ENCODE measurements around the gene C4BPA. TPM values are rescaled to one million over a fixed set of nuclear protein-coding genes. Genes with fewer than 3 reads are reported as not detected.

C4BPA gene
- total and polyA plus RNA-seq, 2 of the 8 experiments (the other 6 are each of a cell fraction or from before 2014, with no cell fraction given) = not detected

DNA sequence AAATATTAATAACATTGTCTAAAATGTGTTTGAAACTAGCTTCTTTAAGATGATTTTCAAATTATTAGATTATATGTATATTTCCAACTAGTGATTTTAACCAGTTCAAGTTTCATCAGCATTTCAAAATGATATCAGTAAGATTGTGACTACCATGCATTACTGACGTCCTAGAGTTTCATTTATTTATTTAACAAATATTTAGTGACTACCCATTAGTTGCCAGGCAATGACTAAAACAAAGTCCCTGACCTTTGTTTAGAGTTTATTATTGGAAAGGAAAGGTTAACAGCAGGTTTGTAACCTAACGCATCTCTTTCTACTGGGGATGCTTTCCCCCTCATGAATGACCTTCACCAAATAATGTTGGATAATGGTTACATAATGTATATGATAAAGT lies 22.9 kb upstream of the C4BPA start (continued):
- TF ChIP-seq, protein P1, sequence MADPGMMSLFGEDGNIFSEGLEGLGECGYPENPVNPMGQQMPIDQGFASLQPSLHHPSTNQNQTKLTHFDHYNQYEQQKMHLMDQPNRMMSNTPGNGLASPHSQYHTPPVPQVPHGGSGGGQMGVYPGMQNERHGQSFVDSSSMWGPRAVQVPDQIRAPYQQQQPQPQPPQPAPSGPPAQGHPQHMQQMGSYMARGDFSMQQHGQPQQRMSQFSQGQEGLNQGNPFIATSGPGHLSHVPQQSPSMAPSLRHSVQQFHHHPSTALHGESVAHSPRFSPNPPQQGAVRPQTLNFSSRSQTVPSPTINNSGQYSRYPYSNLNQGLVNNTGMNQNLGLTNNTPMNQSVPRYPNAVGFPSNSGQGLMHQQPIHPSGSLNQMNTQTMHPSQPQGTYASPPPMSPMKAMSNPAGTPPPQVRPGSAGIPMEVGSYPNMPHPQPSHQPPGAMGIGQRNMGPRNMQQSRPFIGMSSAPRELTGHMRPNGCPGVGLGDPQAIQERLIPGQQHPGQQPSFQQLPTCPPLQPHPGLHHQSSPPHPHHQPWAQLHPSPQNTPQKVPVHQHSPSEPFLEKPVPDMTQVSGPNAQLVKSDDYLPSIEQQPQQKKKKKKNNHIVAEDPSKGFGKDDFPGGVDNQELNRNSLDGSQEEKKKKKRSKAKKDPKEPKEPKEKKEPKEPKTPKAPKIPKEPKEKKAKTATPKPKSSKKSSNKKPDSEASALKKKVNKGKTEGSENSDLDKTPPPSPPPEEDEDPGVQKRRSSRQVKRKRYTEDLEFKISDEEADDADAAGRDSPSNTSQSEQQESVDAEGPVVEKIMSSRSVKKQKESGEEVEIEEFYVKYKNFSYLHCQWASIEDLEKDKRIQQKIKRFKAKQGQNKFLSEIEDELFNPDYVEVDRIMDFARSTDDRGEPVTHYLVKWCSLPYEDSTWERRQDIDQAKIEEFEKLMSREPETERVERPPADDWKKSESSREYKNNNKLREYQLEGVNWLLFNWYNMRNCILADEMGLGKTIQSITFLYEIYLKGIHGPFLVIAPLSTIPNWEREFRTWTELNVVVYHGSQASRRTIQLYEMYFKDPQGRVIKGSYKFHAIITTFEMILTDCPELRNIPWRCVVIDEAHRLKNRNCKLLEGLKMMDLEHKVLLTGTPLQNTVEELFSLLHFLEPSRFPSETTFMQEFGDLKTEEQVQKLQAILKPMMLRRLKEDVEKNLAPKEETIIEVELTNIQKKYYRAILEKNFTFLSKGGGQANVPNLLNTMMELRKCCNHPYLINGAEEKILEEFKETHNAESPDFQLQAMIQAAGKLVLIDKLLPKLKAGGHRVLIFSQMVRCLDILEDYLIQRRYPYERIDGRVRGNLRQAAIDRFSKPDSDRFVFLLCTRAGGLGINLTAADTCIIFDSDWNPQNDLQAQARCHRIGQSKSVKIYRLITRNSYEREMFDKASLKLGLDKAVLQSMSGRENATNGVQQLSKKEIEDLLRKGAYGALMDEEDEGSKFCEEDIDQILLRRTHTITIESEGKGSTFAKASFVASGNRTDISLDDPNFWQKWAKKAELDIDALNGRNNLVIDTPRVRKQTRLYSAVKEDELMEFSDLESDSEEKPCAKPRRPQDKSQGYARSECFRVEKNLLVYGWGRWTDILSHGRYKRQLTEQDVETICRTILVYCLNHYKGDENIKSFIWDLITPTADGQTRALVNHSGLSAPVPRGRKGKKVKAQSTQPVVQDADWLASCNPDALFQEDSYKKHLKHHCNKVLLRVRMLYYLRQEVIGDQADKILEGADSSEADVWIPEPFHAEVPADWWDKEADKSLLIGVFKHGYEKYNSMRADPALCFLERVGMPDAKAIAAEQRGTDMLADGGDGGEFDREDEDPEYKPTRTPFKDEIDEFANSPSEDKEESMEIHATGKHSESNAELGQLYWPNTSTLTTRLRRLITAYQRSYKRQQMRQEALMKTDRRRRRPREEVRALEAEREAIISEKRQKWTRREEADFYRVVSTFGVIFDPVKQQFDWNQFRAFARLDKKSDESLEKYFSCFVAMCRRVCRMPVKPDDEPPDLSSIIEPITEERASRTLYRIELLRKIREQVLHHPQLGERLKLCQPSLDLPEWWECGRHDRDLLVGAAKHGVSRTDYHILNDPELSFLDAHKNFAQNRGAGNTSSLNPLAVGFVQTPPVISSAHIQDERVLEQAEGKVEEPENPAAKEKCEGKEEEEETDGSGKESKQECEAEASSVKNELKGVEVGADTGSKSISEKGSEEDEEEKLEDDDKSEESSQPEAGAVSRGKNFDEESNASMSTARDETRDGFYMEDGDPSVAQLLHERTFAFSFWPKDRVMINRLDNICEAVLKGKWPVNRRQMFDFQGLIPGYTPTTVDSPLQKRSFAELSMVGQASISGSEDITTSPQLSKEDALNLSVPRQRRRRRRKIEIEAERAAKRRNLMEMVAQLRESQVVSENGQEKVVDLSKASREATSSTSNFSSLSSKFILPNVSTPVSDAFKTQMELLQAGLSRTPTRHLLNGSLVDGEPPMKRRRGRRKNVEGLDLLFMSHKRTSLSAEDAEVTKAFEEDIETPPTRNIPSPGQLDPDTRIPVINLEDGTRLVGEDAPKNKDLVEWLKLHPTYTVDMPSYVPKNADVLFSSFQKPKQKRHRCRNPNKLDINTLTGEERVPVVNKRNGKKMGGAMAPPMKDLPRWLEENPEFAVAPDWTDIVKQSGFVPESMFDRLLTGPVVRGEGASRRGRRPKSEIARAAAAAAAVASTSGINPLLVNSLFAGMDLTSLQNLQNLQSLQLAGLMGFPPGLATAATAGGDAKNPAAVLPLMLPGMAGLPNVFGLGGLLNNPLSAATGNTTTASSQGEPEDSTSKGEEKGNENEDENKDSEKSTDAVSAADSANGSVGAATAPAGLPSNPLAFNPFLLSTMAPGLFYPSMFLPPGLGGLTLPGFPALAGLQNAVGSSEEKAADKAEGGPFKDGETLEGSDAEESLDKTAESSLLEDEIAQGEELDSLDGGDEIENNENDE (IDR thresholded peaks at IDR 0.05; ENCODE audit: insufficient replicate concordance, low read length) = no peak
- TF ChIP-seq HDAC6 (IDR thresholded peaks at IDR 0.05; ENCODE audit: low read depth, low read length) (no peak), EGR1 (IDR thresholded peaks at IDR 0.05; ENCODE audit: borderline replicate concordance, low read depth, low read length) (no peak), TAF1 (IDR thresholded peaks at IDR 0.05; ENCODE audit: low read depth, low read length) (no peak), RBBP5 (IDR thresholded peaks at IDR 0.05; ENCODE audit: borderline replicate concordance, low read depth, low read length) (no peak), RNF2 (IDR thresholded peaks at IDR 0.05; ENCODE audit: borderline replicate concordance, low read depth, low read length, missing control alignments, poor library complexity, severe bottlenecking) (no peak), POLR2A (IDR thresholded peaks at IDR 0.05; ENCODE audit: control extremely low read depth in 1 of 2, low read depth in 2 of 2, low read length in 2 of 2) (no peak)
